Adrenal gland (tissue), 5 donors: ENCODE results near the gene JADE3.

Experiments
- CTCF ChIP-seq, 6 experiments: fragments of 450-650 bp in 4 of 6; fragments of 200-600 bp in 2 of 6; sonication (generic) in 1 of 6; IDR thresholded peaks; 1 replicate in 5 of 6; 2 replicates in 1 of 6; pipeline versions ENCODE4 v1.5.1 to v1.8.0; 2016 to 2021; ENCODE audit warnings: antibody characterized with exemption in 6 of 6, mild to moderate bottlenecking in 2 of 6, moderate library complexity in 1 of 6
- POLR2A ChIP-seq, 2 donors: fragments of 450-650 bp; IDR thresholded peaks; one replicate each; pipeline ENCODE4 v1.6.1; 2017; ENCODE audit warnings: antibody characterized with exemption in 2 of 2, mild to moderate bottlenecking in 2 of 2, moderate library complexity in 1 of 2
- donor health status: DM: no; HTN: no; CAD: no.

- no peak for TF ChIP-seq CTCF (IDR thresholded peaks at IDR 0.05)
- TF ChIP-seq POLR2A (IDR thresholded peaks at IDR 0.05), result no peak
Observed at GRCh38 chrX:46876901-46877300, 35.3 kb upstream of the JADE3 start.
